NCI-H2107 treated with DMSO at 0.1 percent for 48 hours (cell line): ENCODE results near the gene ZFHX2.

Experiments
- DNase-seq: peaks from one replicate; lab custom pipeline; 2025; ENCODE audit not compliant: unreplicated experiment; lab: John Stamatoyannopoulos, UW

ZFHX2 gene

DNA sequence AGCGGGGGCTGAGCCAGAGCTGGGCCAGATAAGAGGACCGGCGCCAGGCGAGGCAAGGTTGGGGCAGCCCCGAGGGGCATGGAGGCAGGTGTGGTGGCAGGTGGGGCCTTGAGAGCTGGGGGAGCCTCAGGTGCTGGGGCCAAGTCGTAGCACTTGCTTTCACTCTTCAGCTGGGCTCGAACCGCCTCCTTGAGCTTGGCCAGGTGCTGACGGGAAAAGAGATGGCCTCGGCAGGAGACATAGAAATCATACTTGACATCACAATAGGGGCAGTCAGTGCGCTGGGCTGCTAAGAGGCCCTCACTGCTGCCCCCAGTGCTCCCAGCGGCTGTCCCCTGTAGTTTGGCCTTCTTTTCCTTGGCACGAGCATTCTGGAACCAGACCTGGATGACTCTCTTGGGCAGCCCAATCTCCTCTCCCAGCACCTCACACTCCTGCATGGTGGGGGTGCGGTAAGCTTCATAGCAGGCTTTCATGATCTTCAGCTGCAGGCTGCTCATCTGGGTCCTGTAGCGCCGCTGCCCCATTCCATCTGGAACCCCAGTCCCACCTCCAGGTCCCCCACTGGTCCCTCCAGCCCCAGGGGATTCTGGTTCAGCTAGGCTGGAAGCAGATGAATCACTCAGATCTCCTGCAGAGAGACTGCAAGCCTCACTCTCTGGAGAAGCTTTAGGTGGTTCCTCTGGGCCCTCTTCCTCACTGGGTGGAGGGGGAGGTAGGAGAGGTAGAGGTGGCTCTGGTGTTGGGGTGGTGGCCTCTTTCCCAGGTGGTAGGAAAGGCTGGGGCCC lies 28.1 kb downstream of the ZFHX2 start:
- DNase-seq, result no peak

DNA sequence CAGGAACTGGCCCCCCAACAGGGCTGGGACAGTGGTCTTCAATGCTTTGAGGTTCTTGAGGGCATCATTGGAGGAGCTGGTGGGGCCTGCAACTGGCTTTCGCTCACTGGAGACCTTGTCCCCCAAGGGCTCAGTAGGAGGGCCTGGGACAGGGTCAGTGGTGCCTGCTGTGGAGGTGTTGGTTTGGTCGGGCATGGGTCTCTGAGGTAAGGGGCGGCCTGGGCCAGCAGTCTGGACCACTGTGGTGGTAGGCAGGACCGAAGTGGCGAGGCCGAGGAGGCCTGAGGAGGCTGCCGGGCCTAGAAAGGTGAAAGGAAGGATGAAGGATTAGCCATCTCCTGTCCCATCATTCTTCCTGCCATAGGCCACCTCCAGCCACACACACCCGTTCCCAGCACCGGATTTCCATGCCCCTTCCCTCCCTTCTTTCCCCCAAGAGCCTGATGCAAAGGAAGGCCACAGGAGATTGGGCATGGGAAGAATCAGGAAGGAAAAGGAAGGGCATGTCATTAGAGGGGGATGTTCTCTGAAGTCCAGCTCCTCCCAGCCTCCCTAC lies 28.8 kb downstream of the ZFHX2 start:
- no peak for DNase-seq

DNA sequence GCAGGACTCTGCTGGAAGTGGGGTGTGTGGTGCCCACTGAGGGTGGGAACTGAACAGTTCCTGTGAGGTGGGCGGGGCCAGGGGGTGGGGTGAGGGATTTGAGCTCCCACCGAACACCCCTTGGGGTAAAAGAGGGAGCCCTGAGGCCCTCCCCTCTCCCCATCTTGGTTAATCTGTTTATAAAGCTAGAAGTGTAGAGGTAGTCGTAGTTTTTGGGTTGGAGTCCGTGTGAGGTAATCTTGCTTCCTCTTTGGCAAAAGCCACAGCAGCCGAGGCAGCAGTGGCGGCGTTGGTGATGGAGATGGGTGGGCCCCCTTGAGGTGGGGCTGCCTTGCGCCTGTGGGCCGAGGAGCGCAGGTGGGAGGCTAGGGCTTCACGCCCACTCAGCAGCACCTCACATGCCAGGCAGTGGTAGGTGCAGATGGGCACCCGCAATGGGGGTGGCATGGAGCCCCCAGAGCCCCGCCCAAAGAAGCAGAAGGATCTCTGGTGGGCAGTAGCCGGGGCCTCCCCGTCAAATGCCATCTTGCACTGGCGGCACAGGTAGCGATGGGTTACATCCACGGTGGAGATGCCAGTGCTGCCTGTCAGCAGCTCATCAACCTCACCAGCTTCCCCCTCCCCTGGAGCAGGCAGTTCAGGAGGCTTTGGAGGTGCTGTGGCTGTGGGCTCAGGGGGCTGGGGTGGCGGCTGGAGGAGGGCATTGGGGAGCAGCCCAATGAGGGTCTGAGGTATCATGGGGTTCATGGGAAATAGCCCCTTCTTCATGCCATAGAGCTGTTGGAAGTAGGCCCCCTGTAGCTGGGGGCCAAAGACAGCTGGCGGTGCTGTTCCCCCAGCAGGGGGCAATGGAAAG lies 29.6 kb downstream of the ZFHX2 start:
- DNase-seq, result no peak

DNA sequence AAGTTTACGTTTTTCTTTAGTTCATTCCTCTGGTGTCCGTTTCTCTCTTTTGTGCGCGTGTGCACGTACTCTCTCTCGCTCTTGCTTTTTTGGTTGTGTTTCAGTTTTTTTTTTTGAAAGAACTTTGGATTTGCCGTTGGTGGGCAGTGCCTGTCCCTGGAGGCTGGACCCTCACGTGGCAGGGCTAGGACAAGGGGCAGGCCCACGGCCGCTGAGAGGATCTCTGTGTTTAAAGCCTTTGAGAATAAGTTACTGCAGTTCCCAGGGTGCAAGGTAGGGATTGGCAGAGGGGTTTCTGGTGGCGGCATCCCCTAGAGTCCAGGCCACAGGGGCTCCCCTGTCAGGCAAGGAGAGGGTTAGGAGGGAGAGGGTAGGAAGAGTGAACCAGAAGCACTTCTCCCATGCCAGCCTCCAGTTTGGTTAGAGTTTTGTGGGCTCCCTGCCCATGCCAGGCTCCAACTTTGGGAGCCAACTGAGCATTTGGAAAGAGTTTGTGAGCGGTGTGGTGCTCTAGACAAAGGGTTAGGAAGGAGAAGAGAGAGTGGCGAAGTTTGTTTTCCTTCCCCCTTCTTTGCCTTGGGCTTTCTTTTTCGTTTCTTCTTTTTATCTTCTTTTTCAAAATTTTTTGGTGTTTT lies 30.5 kb downstream of the ZFHX2 start:
- DNase-seq, result no peak

DNA sequence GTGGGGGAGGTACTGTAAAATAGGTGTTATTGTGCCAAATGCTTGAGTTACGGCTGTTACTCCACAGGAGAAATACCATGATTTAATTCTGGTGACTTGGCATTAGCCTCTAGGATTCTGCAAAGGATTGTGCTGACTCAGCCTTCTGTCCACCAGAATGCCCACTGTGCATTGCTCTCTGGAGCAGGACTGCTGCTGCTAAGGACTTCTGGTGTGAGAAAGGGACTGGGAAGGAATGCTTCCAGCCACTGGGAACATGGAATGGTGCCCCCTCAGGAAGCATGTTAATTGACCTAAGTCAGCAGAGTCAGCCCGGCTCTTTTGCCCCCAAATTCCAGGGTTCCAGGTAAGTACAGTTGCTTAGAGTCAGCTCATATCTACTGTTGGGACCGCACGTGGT lies 32.9 kb downstream of the ZFHX2 start:
- DNase-seq, result no peak

DNA sequence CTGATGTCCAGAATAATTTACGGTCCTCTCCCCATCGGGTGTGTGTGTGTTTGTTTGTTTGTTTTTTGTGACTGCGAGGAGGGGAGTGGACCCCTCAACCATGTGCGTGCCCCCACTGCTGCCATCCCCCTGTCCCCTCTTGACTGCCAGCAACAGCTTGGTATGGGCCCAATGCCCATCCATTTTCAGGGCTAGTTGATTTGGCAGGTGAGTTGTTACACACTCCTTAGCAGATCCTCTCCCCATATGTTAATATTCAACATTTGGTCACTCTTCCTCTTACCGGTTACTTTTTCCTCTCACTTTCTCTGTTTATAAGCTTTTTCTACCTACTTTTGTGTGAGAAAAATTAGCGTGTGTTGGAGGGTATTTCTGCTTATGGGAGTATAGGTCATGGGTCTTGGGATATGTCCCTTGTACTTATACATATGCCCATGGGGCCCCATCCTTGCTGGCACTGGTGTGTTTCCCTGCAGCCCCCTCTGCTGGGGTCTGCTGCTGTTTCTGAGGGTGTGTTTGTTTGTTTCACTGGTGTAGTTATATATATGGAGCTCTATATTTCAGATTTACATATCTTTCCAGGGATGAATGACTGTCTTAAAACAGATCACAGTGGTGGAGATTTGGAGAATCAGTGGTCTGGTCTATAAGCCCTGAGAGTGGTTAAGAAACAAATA lies 33.8 kb downstream of the ZFHX2 start:
- DNase-seq, result no peak

DNA sequence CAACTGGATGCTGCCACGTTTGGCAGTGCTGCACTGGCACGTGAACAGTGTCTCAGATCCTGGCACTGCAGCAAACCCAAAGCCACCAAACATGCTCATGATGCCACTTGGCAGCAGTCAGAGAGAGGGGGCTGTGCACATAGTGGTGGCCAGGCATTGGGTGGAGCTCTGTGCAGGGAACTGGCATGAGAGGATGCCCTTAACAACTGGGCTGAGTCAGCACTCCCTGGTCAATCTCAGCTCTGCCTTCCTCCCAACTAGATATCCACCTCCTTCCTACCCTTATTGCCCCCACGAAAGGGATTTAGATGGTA lies 37.0 kb downstream of the ZFHX2 start:
- DNase-seq, result no peak

DNA sequence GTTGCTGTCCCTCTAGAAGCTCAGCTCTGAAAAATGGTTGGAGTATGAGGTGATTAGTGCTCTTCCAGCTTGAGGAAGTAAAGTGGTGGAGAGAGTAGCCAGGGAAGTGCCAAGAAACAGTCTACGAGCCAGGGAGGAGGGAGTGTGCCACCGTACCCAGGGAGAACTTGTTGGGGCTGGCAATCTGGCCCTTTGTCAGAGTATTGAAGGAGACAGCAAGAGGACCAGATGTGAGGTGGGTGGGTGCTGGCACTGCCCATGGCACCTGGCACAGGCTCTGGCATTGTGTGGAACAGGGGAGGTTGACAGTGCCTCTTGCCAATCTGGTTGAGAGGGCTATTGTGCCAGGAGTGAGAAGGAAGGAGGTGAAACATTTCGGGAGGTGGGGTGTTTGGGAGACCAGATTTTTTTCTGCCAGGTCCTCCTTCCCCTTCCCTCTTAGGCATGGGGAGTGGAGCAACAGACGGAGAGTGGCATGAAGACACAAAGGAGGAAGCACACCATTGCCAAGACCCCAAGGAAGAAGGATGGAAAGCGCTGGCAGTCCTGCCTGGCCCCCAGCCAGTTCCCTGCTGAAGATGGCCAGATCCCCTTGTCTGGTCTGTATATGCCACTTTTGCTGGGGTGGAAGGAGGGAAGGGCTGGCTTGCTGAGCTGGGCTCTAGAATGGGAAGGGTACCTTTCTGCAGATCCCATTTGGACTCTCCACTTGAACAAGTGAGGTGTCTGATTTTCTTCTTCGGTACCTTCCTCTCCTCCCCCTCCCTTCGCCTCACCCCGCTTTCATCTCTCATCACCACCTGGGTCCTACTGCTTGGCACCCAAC lies 37.5 kb downstream of the ZFHX2 start:
- DNase-seq, result no peak

DNA sequence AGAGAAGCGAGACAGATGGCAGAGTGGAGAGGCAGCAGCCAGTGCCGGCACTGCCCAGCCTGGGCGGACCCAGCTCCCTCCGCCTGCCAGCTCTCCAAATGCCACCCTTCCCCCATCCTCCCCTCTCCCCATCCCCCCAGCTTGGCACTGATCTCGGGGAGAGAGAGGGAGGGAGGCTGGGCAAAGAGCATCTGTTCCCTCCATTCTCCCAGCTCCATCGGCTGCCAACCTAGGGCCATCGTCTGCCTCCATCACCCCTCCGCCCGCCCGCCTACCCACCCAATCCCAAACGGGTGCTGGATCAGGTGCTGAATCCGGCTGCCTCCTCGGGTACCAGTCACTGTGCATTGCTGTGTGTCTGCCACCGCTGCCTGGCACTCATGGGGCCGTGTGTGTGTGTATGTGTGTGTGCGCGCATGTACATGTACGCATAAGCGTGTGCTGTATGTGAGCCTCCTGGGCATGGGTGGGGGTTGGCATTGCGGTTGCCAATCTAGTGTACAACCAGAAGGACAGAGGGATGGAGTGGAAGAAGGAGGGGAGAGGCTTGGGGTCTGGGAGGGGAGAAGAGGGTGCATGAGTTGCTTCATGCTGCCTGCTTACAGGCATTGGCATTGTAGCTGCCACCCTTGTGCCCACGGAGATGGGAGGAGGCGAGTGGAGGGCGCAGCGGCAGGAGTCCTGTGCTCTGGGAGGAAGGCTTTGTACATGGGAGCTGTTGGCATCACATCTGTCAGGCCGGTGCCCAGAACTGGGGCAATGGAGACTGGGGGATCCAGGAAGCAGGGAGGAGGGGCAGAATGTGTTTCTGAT lies 38.4 kb downstream of the ZFHX2 start:
- peak; percentile 77 for DNase-seq

DNA sequence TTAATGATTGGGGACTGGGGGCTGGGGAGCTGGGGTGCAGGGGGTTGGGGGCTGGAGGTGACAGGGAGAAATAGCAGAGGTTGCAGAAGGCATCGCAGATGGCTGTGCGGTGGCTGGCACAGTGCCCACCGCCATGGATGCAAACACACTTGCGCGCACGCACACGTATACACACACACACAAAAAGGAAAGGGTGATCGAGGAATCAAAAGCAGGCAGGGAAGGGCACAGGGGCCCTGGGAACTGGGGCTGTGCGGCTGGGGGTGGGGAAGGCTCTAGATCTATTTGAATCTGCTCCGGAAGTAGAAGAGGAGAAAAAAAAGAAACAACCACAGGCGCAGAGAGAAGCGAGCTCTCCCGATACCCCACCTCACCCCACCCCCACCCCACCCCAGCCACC lies 39.4 kb downstream of the ZFHX2 start:
- DNase-seq, result peak; percentile 87

DNA sequence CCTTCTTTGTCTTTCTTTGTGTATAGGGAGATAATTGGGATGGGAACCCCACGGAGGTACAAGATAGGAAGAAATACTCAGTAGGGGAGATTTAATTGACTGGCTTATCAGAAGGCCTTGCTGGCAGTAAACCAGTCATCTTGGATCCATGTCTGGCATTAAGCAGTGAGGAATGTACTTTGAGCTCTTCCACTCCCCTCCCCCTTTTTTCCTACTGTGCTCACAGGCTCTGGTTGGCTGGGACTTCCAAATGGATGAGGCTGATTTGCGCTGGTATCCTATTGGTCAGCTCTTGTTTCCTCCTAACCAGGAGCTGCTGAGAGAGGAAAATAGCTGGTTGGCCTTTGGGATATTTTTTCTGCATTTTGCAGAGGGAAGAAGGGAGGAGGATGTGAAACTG lies 57.3 kb downstream of the ZFHX2 start:
- no peak for DNase-seq

DNA sequence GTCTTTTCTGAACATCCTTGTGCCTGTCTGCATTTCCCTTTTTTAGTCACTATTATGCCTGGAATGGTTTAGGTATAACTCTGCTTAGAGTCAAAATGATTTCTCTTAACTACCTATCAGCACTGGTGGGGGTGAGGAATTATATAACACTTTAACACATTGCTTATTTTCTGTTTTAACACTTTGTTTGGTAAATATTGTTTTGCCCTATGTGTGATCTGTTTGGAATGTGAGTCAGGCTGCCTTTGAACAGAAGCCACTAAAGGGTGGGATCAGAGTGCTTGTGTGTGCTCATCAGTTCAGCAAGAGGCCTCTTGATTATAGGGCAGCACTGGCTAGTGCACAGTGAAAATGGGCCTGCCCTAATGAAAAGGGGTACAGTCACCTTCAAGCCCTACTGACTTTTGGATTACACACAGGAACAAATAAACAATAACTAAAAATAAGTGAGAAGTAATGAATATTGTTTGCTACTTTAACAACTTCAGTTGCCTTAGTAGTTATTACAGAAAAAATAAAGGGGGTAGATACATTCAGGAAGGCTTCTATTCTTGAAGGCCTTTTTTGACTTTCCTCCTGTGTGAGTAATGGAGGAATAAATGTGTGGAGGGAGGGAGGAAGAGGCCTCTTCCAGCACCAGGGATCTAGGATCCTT lies 58.8 kb downstream of the ZFHX2 start:
- DNase-seq, result no peak

DNA sequence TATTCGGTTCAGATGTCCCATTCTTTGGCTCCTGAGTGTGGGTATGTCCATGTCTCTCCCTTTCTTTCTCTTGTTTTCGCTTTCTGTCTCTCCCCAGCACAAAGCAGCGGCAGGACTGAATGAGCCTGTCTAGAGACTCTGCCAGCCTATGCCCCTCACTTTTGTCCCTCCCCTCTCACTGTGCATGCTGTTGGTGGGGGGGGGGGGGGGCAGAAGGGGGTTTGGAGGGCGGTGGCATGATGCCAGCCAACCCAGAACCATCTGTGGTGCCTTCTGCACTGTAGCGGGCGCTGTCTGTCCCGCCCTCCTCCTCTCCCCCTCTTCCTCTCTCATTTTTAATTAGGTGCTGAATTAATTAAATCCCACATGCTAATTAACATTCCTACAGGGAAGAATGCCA lies 64.3 kb downstream of the ZFHX2 start:
- no peak for DNase-seq

DNA sequence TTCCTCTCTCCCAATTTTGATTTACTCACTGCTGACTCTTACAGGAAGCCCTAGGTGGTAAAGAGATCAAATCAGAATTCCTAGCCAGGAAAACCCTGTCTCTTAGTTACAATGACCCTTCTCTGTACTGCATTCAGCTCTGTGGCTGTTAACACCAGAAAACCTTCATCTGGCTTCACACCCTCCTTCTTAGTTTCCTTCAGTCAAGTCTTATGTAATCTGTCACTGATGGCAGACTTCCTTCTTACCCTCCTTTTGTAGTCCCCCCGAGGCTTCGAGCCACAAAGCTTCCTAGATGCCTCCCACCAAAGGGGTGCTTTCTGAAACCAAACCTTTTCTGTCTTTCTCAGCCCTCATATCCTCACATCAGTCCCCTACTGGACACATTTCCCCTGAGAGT lies 65.5 kb downstream of the ZFHX2 start:
- no peak for DNase-seq

DNA sequence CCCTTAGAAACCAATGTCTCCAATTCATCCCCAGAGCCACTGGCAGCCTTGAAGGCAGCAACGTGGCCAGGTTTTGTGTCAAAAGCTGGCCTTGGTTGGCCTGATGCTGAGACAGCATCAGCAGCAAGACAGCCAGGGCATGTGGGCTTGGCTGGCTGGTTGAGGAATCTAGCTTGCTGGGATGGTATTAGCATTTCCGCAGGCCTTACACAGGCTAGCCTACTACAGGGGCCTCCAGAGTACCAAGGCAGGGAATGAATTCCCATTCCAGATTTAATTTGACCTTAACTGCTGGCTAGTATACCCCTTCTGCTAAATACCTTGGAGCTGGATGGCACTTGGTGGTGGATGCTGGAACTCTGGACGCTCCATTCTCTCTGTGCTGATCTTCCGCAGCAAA lies 66.2 kb downstream of the ZFHX2 start:
- DNase-seq, result no peak

DNA sequence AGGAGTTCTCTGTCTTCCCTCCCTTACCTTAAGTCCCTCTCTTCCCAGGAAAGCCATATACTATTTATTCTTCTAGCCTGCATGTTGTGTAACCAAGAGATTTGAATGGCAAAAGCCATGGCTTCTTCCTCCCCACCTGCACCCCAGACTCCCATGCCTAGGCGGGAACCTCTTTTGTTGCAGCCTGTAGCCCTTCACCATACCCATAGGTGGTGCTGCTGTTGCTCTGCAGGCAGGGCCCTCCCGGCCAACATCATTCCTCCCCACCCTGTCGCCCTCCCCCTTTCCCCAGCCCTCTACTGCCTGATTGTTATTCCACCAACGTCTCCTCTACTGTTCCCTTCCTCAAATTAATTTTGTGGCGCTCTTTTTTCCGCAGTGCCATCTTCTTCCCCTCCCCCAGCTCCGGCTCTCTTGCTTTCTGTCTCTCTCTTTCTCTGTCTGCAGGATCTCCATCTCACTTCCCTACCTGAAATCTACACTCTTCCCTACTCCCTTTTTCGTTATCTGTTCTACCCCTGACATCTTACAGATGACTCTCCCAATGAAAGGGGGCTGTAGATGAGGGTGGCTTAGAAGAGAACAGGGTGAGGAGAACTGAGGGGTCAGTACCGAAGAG lies 68.2 kb downstream of the ZFHX2 start:
- peak; percentile 89 for DNase-seq

DNA sequence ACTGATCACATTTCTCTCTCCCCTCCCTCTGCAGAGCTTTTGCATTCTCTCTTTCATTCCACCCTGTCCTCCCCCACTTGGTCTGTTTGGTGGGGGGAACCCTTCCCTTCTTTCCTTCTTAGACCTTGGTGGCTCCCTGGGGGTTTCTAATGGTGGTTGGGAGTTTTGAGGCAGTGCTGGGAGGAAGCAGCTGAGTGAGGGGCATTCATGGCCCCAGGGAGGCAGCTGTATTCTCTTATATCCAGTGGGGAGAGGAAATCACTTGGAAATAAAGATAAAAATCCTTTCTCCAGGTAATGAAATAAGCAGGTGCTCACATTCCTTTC lies 68.8 kb downstream of the ZFHX2 start:
- DNase-seq, result no peak

DNA sequence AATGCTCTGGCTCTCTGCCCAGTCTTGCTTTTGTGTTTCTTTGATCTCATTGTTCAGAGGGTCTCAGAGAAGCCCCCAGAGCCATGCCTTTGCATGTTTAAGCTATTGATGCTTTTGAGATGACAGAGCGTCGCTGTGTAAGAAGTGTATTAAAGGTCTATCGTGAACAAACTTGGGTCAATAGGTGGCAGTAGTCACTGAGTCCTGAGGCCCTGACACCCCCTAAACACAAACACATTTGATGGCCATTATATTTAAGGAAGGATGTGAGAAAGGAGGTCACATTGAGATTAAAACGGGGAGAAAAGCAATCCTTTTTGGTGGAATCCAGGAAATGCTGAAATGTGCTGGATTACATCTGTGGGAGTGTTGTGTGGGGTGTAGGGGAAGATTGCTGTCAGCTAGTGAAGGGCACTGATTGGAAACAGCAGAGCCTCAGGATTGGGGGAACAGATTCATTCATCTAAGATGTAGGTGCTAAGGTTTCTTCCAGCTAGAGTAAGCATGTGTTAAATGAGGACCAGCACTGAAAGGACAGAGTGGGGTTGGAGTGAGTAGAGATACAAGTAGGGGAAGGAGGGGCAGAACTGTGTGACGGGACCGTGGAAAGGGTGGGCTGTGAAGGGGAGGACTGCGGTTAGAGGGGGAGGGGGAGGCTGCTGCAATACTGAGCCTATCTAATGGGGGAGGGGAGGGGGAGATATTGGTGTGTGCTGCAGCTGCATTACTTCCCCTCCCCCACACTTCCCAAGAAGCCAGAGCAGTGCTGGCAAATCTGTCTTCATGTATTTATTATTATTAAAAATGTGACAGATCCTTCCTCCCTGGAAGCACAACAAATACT lies 69.4 kb downstream of the ZFHX2 start:
- peak; percentile 38 for DNase-seq
